GM18873 (cell line): ENCODE results near the gene CD200.

Experiments used
- ATAC-seq: cut with Tn5 transposase; IDR thresholded peaks from one replicate; pipeline ENCODE4 v1.9.1; 2021; ENCODE audit warnings: mild to moderate bottlenecking, moderate library complexity, moderate number of reproducible peaks; ENCODE audit not compliant: unreplicated experiment, low FRiP score

The CD200 gene

GRCh38 chr3:112331851-112332250 lies 1.1 kb upstream of the CD200 start:
- no peak for ATAC-seq

- peak; percentile 43 for ATAC-seq
Measured at GRCh38 chr3:112333381-112334317, 693 bp downstream of the CD200 start.

GRCh38 chr3:112334691-112335433 lies 1.9 kb downstream of the CD200 start:
- no peak for ATAC-seq

GRCh38 chr3:112335434-112335781 lies 2.5 kb downstream of the CD200 start:
- no peak for ATAC-seq

- ATAC-seq: no peak
Measured at GRCh38 chr3:112338021-112338726, 5.2 kb downstream of the CD200 start.

GRCh38 chr3:112338727-112339056 lies 5.7 kb downstream of the CD200 start:
- ATAC-seq: no peak

GRCh38 chr3:112339134-112339533 lies 6.2 kb downstream of the CD200 start:
- no peak for ATAC-seq

GRCh38 chr3:112339609-112340008 lies 6.7 kb downstream of the CD200 start:
- ATAC-seq: no peak

- no peak for ATAC-seq
Measured at GRCh38 chr3:112341386-112341785, 8.4 kb downstream of the CD200 start.

GRCh38 chr3:112345681-112346080 lies 12.7 kb downstream of the CD200 start:
- ATAC-seq: no peak

- ATAC-seq: no peak
Measured at GRCh38 chr3:112346491-112347122, 13.7 kb downstream of the CD200 start.

- ATAC-seq: no peak
Measured at GRCh38 chr3:112348943-112349342, 16.0 kb downstream of the CD200 start.

- ATAC-seq: no peak
Measured at GRCh38 chr3:112349557-112349956, 16.6 kb downstream of the CD200 start.

- ATAC-seq: no peak
Measured at GRCh38 chr3:112350018-112350810, 17.3 kb downstream of the CD200 start.

- no peak for ATAC-seq
Measured at GRCh38 chr3:112351036-112351435, 18.1 kb downstream of the CD200 start.

GRCh38 chr3:112351823-112352222 lies 18.9 kb downstream of the CD200 start:
- ATAC-seq: no peak

- ATAC-seq: no peak
Measured at GRCh38 chr3:112352720-112353119, 19.8 kb downstream of the CD200 start.

- ATAC-seq: no peak
Measured at GRCh38 chr3:112353365-112353764, 20.4 kb downstream of the CD200 start.

GRCh38 chr3:112354642-112355306 lies 21.8 kb downstream of the CD200 start:
- no peak for ATAC-seq
